ENCODE data around the gene VSTM1. TPM values are rescaled to one million over a fixed set of nuclear protein-coding genes. Genes with fewer than 3 reads are reported as not detected.

VSTM1 gene
- total RNA-seq, 1 donor from 2014 or later: not detected

GRCh38 chr19:54073829-54074228 lies 10.1 kb upstream of the VSTM1 start:
- Mint-ChIP-seq H3K9me3 (ENCODE audit: low read depth) (peaks cover 4% of the 10 kb centered on the region), H3K27me3 (peaks cover 11% of the 10 kb centered on the region), H3K36me3 (ENCODE audit: insufficient read depth) (no peaks in the 10 kb centered on the region), H3K4me1 (ENCODE audit: low read depth) (no peaks in the 10 kb centered on the region), H3K4me3 (ENCODE audit: low read depth) (no peak overlapping the region), H3K27ac (no peak overlapping the region)
- TF ChIP-seq, protein P1, sequence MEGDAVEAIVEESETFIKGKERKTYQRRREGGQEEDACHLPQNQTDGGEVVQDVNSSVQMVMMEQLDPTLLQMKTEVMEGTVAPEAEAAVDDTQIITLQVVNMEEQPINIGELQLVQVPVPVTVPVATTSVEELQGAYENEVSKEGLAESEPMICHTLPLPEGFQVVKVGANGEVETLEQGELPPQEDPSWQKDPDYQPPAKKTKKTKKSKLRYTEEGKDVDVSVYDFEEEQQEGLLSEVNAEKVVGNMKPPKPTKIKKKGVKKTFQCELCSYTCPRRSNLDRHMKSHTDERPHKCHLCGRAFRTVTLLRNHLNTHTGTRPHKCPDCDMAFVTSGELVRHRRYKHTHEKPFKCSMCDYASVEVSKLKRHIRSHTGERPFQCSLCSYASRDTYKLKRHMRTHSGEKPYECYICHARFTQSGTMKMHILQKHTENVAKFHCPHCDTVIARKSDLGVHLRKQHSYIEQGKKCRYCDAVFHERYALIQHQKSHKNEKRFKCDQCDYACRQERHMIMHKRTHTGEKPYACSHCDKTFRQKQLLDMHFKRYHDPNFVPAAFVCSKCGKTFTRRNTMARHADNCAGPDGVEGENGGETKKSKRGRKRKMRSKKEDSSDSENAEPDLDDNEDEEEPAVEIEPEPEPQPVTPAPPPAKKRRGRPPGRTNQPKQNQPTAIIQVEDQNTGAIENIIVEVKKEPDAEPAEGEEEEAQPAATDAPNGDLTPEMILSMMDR (IDR thresholded peaks at IDR 0.05; ENCODE audit: unreplicated experiment): no peak
- DNase-seq (ENCODE audit: low spot score, unreplicated experiment): no peak

DNA sequence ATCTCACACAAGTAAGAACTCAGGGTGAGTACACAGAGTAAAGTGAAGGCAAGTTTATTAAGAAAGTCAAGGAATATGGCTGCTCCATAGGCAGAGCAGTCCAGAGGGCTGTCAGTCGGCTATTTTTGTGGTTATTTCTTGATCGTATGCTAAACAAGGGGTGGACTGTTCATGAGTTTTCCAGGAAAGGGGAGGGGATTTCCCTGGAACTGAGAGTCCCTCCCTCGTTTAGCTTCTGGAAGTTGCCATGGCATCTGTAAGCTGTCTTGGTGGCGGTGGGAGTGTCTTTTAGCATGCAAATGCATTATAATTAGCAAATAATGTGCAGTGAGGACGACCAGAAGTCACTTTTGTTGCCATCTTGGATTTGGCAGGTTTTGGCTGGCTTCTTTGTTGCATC lies 5.8 kb upstream of the VSTM1 start:
- Mint-ChIP-seq H3K4me3 (ENCODE audit: low read depth) (no peak overlapping the region), H3K27me3 (peaks cover 16% of the 10 kb centered on the region), H3K27ac (no peak overlapping the region), H3K9me3 (ENCODE audit: low read depth) (peaks cover 4% of the 10 kb centered on the region), H3K36me3 (ENCODE audit: insufficient read depth) (no peaks in the 10 kb centered on the region), H3K4me1 (ENCODE audit: low read depth) (no peaks in the 10 kb centered on the region)
- no peak for DNase-seq (ENCODE audit: low spot score, unreplicated experiment)
- TF ChIP-seq, protein P1 (IDR thresholded peaks at IDR 0.05; ENCODE audit: unreplicated experiment): no peak

GRCh38 chr19:54062643-54063042 lies 1.1 kb downstream of the VSTM1 start:
- TF ChIP-seq, protein P1 (IDR thresholded peaks at IDR 0.05; ENCODE audit: unreplicated experiment): no peak

DNA sequence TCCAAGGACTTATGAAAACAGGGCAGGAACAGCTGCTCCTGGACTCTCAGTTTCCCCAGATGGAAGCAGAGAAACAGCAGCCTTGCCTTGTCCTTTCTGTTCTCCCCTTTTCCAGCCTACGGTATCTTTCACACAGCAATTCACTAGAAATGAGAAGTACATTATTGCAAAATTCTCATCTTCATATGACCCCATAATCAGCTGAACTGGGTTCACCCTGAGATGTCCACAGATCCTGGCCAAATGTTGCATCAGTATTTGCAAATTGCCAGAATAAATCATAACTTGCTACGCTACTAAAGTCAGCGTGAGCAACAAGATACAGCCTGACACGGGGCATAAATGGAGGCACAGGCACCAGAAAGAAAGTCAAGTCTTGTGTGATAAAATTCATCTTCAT lies 16.1 kb downstream of the VSTM1 start:
- no peaks in the 10 kb centered on the region for H3K4me1 Mint-ChIP-seq (ENCODE audit: low read depth)
- no peaks in the 10 kb centered on the region for H3K36me3 Mint-ChIP-seq (ENCODE audit: insufficient read depth)
- no peak for DNase-seq (ENCODE audit: low spot score, unreplicated experiment)
- H3K27ac Mint-ChIP-seq: no peak overlapping the region
- H3K9me3 Mint-ChIP-seq (ENCODE audit: low read depth): no peaks in the 10 kb centered on the region
- TF ChIP-seq, protein P1 (IDR thresholded peaks at IDR 0.05; ENCODE audit: unreplicated experiment): no peak
- H3K4me3 Mint-ChIP-seq (ENCODE audit: low read depth): no peak overlapping the region
- peaks cover 48% of the 10 kb centered on the region for H3K27me3 Mint-ChIP-seq

More at GRCh38 chr19:54062643-54063042, 1.1 kb downstream of the VSTM1 start:
- Mint-ChIP-seq H3K4me3 (ENCODE audit: low read depth) (no peak overlapping the region), H3K4me1 (ENCODE audit: low read depth) (no peaks in the 10 kb centered on the region), H3K27ac (no peak overlapping the region), H3K36me3 (ENCODE audit: insufficient read depth) (no peaks in the 10 kb centered on the region), H3K27me3 (peaks cover 13% of the 10 kb centered on the region), H3K9me3 (ENCODE audit: low read depth) (no peaks in the 10 kb centered on the region)
- no peak for DNase-seq (ENCODE audit: low spot score, unreplicated experiment)

GRCh38 chr19:54045771-54046170 lies 17.9 kb downstream of the VSTM1 start:
- no peak overlapping the region for H3K27ac Mint-ChIP-seq
- no peaks in the 10 kb centered on the region for H3K4me1 Mint-ChIP-seq (ENCODE audit: low read depth)
- no peaks in the 10 kb centered on the region for H3K36me3 Mint-ChIP-seq (ENCODE audit: insufficient read depth)
- H3K9me3 Mint-ChIP-seq (ENCODE audit: low read depth): no peaks in the 10 kb centered on the region
- DNase-seq (ENCODE audit: low spot score, unreplicated experiment): no peak
- no peak overlapping the region for H3K4me3 Mint-ChIP-seq (ENCODE audit: low read depth)
- peaks cover 54% of the 10 kb centered on the region for H3K27me3 Mint-ChIP-seq
- TF ChIP-seq, protein P1 (IDR thresholded peaks at IDR 0.05; ENCODE audit: unreplicated experiment): no peak
